Calu3 (cell line): ENCODE results near the gene MON1A. TPM values are rescaled to one million over a fixed set of nuclear protein-coding genes. Genes with fewer than 3 reads are reported as not detected.

ENCODE experiments used
- BruUV-seq: library from RNA; stranded (reverse); fragments of 400-500 nt; replicated peaks from 2 replicates; lab custom pipeline; 2021; lab: Mats Ljungman, UMichigan
- CTCF ChIA-PET: fragments of 300-600 bp; sonication (Branson Sonifier 250); formaldehyde crosslinking; loops from one replicate; lab custom pipeline; 2022; ENCODE audit warnings: antibody characterized with exemption; lab: Charles Lee
- DNase-seq: peaks from one replicate; pipeline ENCODE4 v3.0.0; 2022
- H3K27ac Mint-ChIP-seq: one replicate; pipeline ENCODE4 v1.8.0; 2022; ENCODE audit warnings: mixed read lengths; ENCODE audit not compliant: unreplicated experiment
- H3K27me3 Mint-ChIP-seq: one replicate; pipeline ENCODE4 v1.8.0; 2022; ENCODE audit warnings: mixed read lengths; ENCODE audit not compliant: unreplicated experiment
- H3K36me3 Mint-ChIP-seq: one replicate; pipeline ENCODE4 v1.8.0; 2022; ENCODE audit warnings: mild to moderate bottlenecking, moderate library complexity, mixed read lengths; ENCODE audit not compliant: insufficient read depth, unreplicated experiment
- H3K4me1 Mint-ChIP-seq: one replicate; pipeline ENCODE4 v1.8.0; 2022; ENCODE audit warnings: mild to moderate bottlenecking, low read depth, mixed read lengths; ENCODE audit not compliant: unreplicated experiment
- H3K4me3 Mint-ChIP-seq: one replicate; pipeline ENCODE4 v1.8.0; 2022; ENCODE audit warnings: mild to moderate bottlenecking, low read depth, moderate library complexity, mixed read lengths; ENCODE audit not compliant: unreplicated experiment
- H3K9me3 Mint-ChIP-seq: one replicate; pipeline ENCODE4 v1.8.0; 2022; ENCODE audit warnings: low read depth, mixed read lengths; ENCODE audit not compliant: unreplicated experiment
- CTCF ChIP-seq: fragments of 200-600 bp; IDR thresholded peaks from one replicate; pipeline ENCODE4 v1.8.0; 2022; ENCODE audit warnings: antibody characterized with exemption; ENCODE audit not compliant: unreplicated experiment
- intact Hi-C: fragments of 100-400 bp; cut with micrococcal nuclease; formaldehyde crosslinking; loops from one replicate; pipeline ENCODE4 v1.10.0; 2022; ENCODE audit not compliant: unreplicated experiment
- total RNA-seq: library from RNA; stranded (reverse); gene quantifications from 2 replicates; pipeline ENCODE4 v1.2.3, GENCODE V29; 2022

Gene MON1A
- total RNA-seq, 1 experiment from 2014 or later = 8.4 TPM

DNA sequence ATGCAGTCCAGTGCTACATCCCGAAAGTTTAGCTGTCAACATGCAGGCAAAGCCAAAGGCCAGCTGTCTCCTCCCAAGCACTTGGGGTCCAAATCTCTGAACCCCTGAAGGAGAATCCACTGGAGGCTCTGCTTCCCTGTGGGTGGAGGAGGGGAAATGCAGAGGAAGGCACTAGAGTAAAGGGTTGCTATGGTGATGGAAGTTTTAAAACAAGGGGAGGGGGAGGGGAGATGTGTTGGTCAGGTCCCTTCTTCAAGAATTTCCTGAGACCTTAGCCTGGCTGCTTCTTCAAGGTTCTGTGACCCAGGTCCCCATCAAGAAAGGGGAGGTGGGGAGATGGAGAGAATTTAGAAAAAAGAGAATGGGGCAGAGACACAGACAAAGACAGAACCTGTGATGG is 62.2 kb downstream of the MON1A start:
- intact Hi-C loops = no loop called here
- H3K27ac Mint-ChIP-seq = no peak overlapping the region
- H3K4me3 Mint-ChIP-seq = no peak overlapping the region
- CTCF ChIA-PET = interaction anchor here (1.2 kb wide), 1 partner anchor 33 kb away, joined by 4 read pairs; no protein-coding TSS in a partner anchor
- DNase-seq = no peak
- no peak for TF ChIP-seq CTCF
- no peaks in the 10 kb centered on the region for H3K36me3 Mint-ChIP-seq
- no TSS peak for BruUV-seq
- H3K4me1 Mint-ChIP-seq = no peaks in the 10 kb centered on the region
- H3K27me3 Mint-ChIP-seq = peaks cover 88% of the 10 kb centered on the region
- no peaks in the 10 kb centered on the region for H3K9me3 Mint-ChIP-seq

- intact Hi-C loops = no loop called here
- Mint-ChIP-seq H3K27ac (no peak overlapping the region), H3K4me1 (no peaks in the 10 kb centered on the region), H3K4me3 (no peak overlapping the region), H3K9me3 (no peaks in the 10 kb centered on the region), H3K36me3 (no peaks in the 10 kb centered on the region), H3K27me3 (peaks cover 88% of the 10 kb centered on the region)
- CTCF ChIA-PET = no interaction called here
- no peak for TF ChIP-seq CTCF
- no peak for DNase-seq
- BruUV-seq = no TSS peak
These were observed 64.3 kb downstream of the MON1A start for GRCh38 chr3:49865198-49865784.

GRCh38 chr3:49864505-49864904 is 65.1 kb downstream of the MON1A start:
- H3K9me3 Mint-ChIP-seq = no peaks in the 10 kb centered on the region
- no TSS peak for BruUV-seq
- H3K36me3 Mint-ChIP-seq = no peaks in the 10 kb centered on the region
- H3K27ac Mint-ChIP-seq = no peak overlapping the region
- H3K4me3 Mint-ChIP-seq = no peak overlapping the region
- peaks cover 89% of the 10 kb centered on the region for H3K27me3 Mint-ChIP-seq
- CTCF ChIA-PET = interaction anchor here (0.5 kb wide), 1 partner anchor 11 kb away, joined by 3 read pairs; no protein-coding TSS in a partner anchor
- TF ChIP-seq CTCF = no peak
- intact Hi-C loops = no loop called here
- DNase-seq = no peak
- no peaks in the 10 kb centered on the region for H3K4me1 Mint-ChIP-seq

DNA sequence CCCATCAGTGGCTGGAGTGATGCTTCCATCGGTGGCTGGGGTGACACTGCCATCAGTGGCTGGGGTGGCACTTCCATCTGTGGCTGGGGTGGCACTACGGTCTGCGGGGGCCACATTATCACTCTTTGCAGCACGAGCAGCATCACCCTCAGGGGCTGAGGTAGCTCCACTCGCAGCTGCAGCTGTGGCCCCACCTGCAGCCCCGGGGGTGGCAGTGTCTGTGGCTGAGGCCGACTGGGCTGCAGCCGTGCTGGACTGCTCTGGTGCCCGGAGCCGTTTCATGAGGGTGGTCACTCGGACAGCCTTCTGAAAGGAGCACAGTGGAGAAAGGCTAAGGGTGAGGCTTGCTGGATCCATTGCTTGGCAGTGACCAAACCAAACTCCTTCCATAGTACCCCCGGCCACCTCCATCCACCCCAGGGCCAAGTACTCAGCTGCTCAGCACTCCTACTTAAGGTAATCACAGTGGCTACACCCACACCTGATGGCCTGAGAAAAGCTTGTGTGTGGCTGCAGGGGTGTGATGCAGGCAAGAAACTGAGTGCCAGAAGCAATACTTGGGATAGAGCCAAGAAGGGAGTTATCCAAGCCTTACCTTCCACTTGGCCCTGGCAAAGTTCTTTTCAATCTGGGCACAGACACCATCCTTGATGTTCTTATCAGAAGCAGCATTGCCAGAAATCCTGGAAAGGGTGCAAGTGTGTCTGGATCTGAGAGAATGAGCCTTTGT is 69.9 kb downstream of the MON1A start:
- Mint-ChIP-seq H3K4me1 (peaks cover 8% of the 10 kb centered on the region), H3K4me3 (no peak overlapping the region), H3K27me3 (peaks cover 46% of the 10 kb centered on the region), H3K27ac (no peak overlapping the region), H3K36me3 (peaks cover 13% of the 10 kb centered on the region), H3K9me3 (no peaks in the 10 kb centered on the region)
- intact Hi-C loops = no loop called here
- no TSS peak for BruUV-seq
- CTCF ChIA-PET = no interaction called here
- no peak for DNase-seq
- TF ChIP-seq CTCF = no peak

Other genes with a start within 250 kb of the MON1A start
- 8.0 and 10.5 TPM in 2 replicates for gene MST1, start 240.3 kb downstream of the MON1A start, total RNA-seq
- gene RNF123, start 240.3 kb downstream of the MON1A start, total RNA-seq = 38.6 and 52.5 TPM in 2 replicates
- gene AMIGO3, start 210.1 kb downstream of the MON1A start, total RNA-seq = 0.49 and 0.73 TPM in 2 replicates
- 35.8 and 42.4 TPM in 2 replicates for gene GMPPB, start 205.9 kb downstream of the MON1A start, total RNA-seq
- gene IP6K1, start 143.3 kb downstream of the MON1A start, total RNA-seq = 30.3 and 31.8 TPM in 2 replicates
- not detected in 2 replicates for gene CDHR4, start 129.9 kb downstream of the MON1A start, total RNA-seq
- 0.35 TPM in 1 of 2 replicates, not detected in the other for gene INKA1, start 126.5 kb downstream of the MON1A start, total RNA-seq
- gene UBA7, start 115.9 kb downstream of the MON1A start, total RNA-seq = 26.3 and 40.9 TPM in 2 replicates
- gene TRAIP, start 73.2 kb downstream of the MON1A start, total RNA-seq = 28.2 and 29.7 TPM in 2 replicates
- 0.38 and 0.83 TPM in 2 replicates for gene CAMKV, start 59.9 kb downstream of the MON1A start, total RNA-seq
- 169 and 218 TPM in 2 replicates for gene MST1R, start 25.9 kb downstream of the MON1A start, total RNA-seq
- 69.6 and 72.1 TPM in 2 replicates for gene RBM6, start 10.3 kb upstream of the MON1A start, total RNA-seq
- gene RBM5, start 159.1 kb upstream of the MON1A start, total RNA-seq = 126 and 128 TPM in 2 replicates
- 1.6 and 1.7 TPM in 2 replicates for gene SEMA3F, start 225.5 kb upstream of the MON1A start, total RNA-seq